ENCODE data around the gene HAP1.
"Not testable (repeated sequence)": the region's sequence is repeated elsewhere in the genome, so short reads cannot be mapped to it uniquely, and the experiment has no call there.

The HAP1 gene

GRCh38 chr17:41725134-41725533 is 9.3 kb downstream of the HAP1 start:
- no peak for DNase-seq (ENCODE audit: low read depth in 2 of 2)

- no peak for DNase-seq (ENCODE audit: low read depth in 2 of 2)
Measured at GRCh38 chr17:41724476-41725050, 9.9 kb downstream of the HAP1 start.

- DNase-seq (ENCODE audit: low read depth in 2 of 2), result no peak
Measured at GRCh38 chr17:41723801-41724475, 10.5 kb downstream of the HAP1 start.

- no peak for DNase-seq (ENCODE audit: low read depth in 2 of 2)
Measured at GRCh38 chr17:41722231-41722630, 12.2 kb downstream of the HAP1 start.

- no peak for DNase-seq (ENCODE audit: low read depth in 2 of 2)
Measured at GRCh38 chr17:41718287-41718645, 16.2 kb downstream of the HAP1 start.

GRCh38 chr17:41717408-41718286 is 16.8 kb downstream of the HAP1 start:
- DNase-seq (ENCODE audit: low read depth in 2 of 2), result no peak

- DNase-seq (ENCODE audit: low read depth in 2 of 2), result no peak
Measured at GRCh38 chr17:41711669-41712400, 22.6 kb downstream of the HAP1 start, which contains the start of gene GAST. TSS of gene GAST (plus strand) at chr17:41712331. CDS start at chr17:41715437, 3,106 bp downstream.

GRCh38 chr17:41710472-41711090 is 23.9 kb downstream of the HAP1 start:
- DNase-seq (ENCODE audit: low read depth in 2 of 2), result no peak

GRCh38 chr17:41707803-41708669 is 26.4 kb downstream of the HAP1 start:
- no peak for DNase-seq (ENCODE audit: low read depth in 2 of 2)

GRCh38 chr17:41705271-41705991 is 29.0 kb downstream of the HAP1 start:
- no peak for DNase-seq (ENCODE audit: low read depth in 2 of 2)

- no peak for DNase-seq (ENCODE audit: low read depth in 2 of 2)
Measured at GRCh38 chr17:41702712-41703111, 31.7 kb downstream of the HAP1 start.

GRCh38 chr17:41700843-41701242 is 33.6 kb downstream of the HAP1 start:
- DNase-seq (ENCODE audit: low read depth in 2 of 2), result not testable (repeated sequence)

- DNase-seq (ENCODE audit: low read depth in 2 of 2), result no peak
Measured at GRCh38 chr17:41697122-41697962, 37.1 kb downstream of the HAP1 start.

- DNase-seq (ENCODE audit: low read depth in 2 of 2), result peak; percentile 51 to 62
Measured at GRCh38 chr17:41695954-41696757, 38.3 kb downstream of the HAP1 start.

- DNase-seq (ENCODE audit: low read depth in 2 of 2), result no peak
Measured at GRCh38 chr17:41695134-41695661, 39.2 kb downstream of the HAP1 start.

GRCh38 chr17:41692722-41693521 is 41.5 kb downstream of the HAP1 start:
- DNase-seq (ENCODE audit: low read depth in 2 of 2), result no peak

Measured in fibroblast of skin of left biceps (primary cell).